Loucy (cell line): ENCODE results near the gene PLTP.

Experiments
- CTCF ChIP-seq: fragments of 200-600 bp; sonication (generic); conservative IDR thresholded peaks from 2 replicates; pipeline ENCODE4 v1.5.1; 2014; ENCODE audit warnings: mild to moderate bottlenecking, antibody characterized with exemption, low read length
- EZH2phosphoT487 ChIP-seq: fragments of 200-600 bp; IDR thresholded peaks from 2 replicates; pipeline ENCODE4 v1.6.1; 2018; ENCODE audit warnings: antibody characterized with exemption, mild to moderate bottlenecking, moderate library complexity, borderline replicate concordance

DNA sequence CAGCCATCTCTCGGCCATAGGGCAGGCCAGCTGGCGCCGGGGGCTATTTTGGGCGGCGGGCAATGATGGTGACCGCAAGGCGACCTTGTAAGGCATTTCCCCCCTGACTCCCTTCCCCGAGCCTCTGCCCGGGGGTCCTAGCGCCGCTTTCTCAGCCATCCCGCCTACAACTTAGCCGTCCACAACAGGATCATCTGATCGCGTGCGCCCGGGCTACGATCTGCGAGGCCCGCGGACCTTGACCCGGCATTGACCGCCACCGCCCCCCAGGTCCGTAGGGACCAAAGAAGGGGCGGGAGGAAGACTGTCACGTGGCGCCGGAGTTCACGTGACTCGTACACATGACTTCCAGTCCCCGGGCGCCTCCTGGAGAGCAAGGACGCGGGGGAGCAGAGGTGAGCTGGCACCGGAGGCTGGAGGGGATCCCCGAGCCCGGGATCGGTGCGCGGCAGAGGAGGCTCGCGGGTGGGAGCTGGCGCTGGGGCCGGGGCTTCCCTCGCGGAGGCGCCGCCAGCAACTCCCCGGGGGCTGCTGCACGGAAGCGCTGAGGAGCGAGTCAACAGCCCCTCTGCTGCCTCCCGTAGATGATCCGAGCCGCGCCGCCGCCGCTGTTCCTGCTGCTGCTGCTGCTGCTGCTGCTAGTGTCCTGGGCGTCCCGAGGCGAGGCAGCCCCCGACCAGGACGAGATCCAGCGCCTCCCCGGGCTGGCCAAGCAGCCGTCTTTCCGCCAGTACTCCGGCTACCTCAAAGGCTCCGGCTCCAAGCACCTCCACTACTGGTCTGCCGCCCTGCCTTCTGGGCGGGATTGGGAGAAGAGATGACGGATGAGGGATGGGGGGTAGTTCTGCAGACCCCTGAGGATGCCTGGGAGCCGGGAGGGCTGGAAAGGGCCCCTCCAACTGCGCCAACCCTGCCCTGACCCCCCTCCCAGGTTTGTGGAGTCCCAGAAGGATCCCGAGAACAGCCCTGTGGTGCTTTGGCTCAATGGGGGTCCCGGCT lies 20.7 kb downstream of the PLTP start, which contains the start of the genes CTSA and NEURL2:
- TF ChIP-seq CTCF (no peak), EZH2phosphoT487 (no peak)
